ENCODE results near the gene PRDM2.

DNA sequence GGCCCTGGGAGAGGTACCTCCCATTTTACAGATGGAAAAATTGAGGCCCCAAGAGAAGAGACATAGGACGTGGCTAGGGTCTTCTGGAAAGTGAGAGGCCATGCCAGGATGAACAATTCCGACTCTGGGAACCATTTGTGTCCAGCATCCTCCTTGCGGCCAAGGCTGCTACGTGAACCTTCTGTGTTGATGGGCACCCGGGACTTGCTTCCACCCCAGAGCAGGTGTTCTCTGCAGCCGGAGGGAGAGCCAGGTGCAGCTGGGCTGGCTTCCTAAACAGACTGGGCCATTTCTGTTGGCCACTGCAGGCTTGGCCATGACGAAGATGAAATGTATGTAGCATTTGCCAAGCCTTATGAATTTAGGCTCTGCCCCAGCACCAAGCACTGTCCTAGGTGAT lies 118.9 kb downstream of the PRDM2 start:
- TF ChIP-seq YY1 (IDR thresholded peaks at IDR 0.05; ENCODE audit: insufficient read depth, insufficient read length), result no peak
- no peak for TF ChIP-seq SUZ12 (IDR thresholded peaks at IDR 0.05; ENCODE audit: extremely low read depth, insufficient read depth, insufficient read length)
- no peak for TF ChIP-seq ZNF274 (IDR thresholded peaks at IDR 0.05; ENCODE audit: low read depth, low read length)

All from NT2/D1 (cell line).